T-helper 22 cell (primary cell): Measurements from ENCODE around the gene OR2V2.
"Not testable (repeated sequence)": the region's sequence is repeated elsewhere in the genome, so short reads cannot be mapped to it uniquely, and the experiment has no call there.

Experiments
- DNase-seq: peaks from one replicate; pipeline ENCODE4 v3.0.0-alpha.2; 2020; ENCODE audit warnings: low read depth

The OR2V2 gene

GRCh38 chr5:181146927-181147636 lies at the start of gene OR2V2:
Gene OR2V2, plus strand, starts transcription at chr5:181147586. Its CDS starts 7,357 bp downstream, at chr5:181154943.
- not testable (repeated sequence) for DNase-seq

- not testable (repeated sequence) for DNase-seq
Observed at GRCh38 chr5:181097759-181098491, 49.5 kb upstream of the OR2V2 start.

- no peak for DNase-seq
Observed at GRCh38 chr5:181098762-181099601, 48.4 kb upstream of the OR2V2 start.

DNA sequence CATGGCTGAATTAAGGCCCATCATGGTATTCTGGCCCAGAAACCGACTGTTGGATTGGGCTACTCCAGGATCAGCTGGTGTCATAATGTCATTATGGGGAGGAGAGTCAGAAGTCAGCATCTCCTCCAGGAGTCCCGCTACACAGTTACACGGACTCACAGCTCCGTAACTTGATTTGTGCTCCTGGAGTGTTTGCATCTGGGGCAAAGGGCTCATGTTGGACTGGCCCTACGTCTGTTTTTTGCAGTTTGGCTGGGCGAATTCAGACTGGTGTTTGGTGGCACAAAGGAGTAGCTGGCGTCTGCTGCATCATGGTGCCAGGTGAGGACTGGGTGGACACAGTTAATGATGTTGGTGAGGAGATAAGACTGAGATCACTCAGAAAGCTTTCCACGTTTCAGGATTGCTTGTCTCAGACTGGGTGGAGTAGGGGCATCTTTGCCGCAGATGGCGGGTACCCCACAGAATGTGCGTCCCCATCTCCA lies 47.7 kb upstream of the OR2V2 start:
- no peak for DNase-seq

DNA sequence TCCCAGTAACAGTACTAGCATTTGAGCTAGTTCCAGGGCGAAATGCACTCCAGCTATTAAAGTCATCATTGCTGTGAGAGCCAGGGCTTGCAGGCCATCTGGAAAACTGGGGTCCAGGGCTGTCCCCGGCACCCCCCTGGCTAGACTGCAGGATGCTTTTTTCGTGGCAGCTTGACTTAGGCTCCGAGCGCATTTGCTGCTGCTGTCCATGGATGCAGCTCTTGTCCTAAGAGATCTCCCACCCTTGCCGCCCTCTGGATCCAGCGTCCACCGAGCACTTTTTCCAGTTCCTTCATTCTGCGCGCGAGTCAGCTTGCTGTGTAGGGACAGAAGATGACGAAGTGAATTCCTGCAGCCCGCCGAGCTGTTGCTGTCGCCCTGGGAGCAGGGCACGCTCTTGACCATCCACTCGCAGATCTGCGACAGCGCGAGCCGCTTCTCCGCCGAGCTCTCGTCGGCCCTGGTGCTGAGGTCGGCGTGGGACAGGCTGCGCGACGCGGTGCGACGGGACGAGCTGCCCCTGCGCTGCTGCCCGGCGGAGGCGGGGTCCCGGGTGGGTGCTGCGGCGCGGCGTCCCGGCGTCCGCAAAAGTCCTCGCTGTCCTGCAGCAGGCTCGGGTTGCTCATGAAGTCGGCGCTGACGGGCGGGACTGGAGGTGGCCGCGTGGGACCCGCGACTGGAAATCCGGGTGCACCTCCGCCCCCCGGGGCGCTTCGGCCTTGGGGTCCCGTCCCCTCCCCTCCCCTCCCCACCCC lies 47.1 kb upstream of the OR2V2 start:
- DNase-seq: no peak

DNA sequence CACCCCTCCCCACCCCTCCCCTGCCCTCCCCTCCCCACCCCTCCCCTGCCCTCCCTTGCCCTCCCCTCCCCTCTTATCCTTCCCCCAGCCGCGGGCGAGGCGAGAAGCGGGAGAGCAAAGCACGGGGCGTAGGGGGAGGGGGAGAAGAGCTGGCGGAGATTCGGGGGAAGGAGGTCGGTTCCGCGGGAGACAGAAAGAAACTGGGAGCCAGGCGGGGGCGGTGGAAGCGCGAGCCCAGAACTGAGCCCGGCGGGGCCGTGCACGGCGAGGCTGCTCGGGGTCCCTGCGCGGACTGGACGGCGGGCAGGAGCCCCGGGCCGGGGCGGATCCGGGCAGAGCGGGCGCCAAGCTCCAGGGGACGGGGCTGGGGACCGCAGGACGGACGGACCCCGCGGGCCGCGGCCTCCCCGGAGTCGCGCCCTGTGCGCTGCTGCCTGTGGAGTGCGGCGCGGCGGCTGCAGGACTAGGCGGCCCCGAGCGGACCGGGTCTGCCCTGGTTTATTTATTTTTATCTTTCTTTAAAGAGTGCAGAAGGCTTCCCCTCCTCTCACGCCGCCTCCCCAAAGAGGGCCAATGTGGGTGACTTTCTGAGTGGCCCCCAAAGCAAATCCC lies 46.2 kb upstream of the OR2V2 start:
- DNase-seq: not testable (repeated sequence)

DNA sequence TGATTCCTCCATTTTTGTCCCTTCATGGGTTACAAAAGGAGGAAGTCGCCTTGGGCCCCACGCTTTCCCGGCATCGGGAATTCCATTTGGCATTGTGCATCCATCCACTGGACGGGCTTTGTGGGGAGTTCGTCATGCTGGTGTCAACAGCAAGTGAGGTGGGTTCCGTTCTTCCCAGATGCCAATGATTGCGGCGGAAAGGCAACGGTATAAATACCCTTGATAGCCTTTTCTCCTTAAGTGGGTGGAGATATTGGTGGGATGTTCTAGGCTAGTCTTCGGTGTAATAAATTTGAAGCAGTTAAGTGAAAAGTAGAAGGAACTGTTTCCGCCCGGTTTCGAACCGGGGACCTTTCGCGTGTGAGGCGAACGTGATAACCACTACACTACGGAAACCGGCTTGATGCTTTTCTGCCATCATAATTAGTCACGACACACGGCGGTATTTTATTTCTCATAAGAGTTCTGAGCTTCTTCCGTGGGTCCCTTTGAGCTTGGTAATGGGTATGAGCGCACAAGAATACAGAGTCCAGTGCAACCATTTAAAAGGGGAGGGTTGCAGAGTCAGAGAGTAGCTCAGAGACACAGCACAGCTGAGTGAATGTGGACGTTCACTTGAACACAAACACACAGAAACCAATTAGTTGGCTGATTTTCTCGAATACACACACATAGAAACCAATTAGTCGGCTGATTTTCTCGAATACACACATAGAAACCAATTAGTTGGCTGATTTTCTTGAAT lies 45.3 kb upstream of the OR2V2 start:
- not testable (repeated sequence) for DNase-seq

GRCh38 chr5:181104259-181104568 lies 43.2 kb upstream of the OR2V2 start:
- DNase-seq: not testable (repeated sequence)

GRCh38 chr5:181104606-181105390 lies 42.6 kb upstream of the OR2V2 start:
- not testable (repeated sequence) for DNase-seq

GRCh38 chr5:181105391-181106025 lies 41.9 kb upstream of the OR2V2 start:
- no peak for DNase-seq

GRCh38 chr5:181107699-181108098 lies 39.7 kb upstream of the OR2V2 start:
- DNase-seq: no peak

DNA sequence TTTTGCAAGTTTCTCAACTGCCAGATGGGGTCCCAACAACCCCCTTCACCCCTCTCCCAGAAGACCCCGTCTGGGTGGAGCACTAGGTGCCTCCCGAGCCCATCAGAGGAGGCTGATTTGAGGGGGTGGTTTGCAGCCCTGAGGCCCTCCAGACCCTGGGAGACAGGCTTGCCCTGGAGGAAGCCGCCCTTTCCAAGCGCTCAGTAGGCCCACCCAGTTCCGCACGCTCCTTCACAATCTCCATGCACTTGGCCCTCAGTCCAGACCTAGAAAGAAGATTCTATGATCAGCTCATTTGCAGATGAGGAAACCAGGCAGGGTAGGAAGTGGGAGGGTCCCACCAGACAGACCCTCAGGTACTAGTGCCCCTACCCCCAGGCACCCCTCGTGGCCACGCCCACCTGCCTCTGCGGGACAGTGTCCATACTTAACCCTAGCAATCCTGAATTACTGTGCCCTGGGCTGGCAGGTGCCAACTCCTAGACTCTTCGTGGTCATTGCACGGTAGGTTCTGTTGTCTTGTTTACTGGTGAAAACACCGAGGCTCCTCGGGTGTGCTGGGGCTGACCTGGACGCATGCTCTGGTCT lies 38.7 kb upstream of the OR2V2 start:
- DNase-seq: no peak

DNA sequence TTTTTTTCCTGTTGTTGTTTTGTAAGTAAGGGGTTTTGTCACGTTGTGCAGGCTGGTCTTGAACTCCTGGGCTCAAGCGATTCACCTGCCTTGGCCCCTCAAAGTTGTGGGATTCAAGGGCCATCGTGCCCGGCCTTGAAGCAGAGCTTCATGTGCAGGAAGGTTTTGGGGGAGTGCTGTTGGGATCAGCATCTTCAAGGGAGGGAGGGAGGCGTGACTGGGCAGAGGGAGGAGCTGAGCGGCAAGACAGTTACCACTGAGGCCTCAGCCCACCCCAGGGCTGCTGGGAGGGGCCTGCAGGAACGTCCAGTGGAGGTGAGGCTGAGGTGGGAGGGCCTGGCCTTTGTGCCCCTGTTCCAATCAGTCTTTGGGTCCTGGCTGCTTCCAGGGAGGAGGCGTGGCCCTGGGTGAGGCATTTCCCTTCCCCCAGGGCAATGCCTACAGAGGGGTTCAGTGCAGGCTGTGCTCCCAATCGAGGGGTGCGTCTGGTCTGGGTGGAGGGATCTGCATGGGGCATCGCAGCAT lies 37.8 kb upstream of the OR2V2 start:
- DNase-seq: no peak

DNA sequence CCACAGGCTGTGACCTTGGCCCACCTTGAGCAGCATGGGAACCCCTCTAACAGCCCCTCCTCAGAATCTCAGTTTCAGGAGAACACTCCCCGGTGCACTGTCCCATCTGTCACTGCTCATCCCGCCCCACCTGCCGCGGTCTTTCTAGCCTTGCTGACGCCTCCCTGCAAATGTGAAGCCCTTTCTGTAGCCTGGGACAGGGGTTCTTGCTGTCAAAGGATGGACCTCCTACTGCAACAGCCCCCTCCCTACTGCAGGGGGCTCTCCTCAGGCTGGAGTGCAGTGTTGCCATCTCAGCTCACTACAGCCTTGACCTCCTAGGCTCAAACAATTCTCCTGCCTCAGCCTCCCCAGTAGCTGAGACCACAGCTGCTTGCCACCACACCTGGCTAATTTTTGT lies 36.4 kb upstream of the OR2V2 start:
- DNase-seq: no peak

GRCh38 chr5:181112476-181112875 lies 34.9 kb upstream of the OR2V2 start:
- DNase-seq: no peak

GRCh38 chr5:181113572-181113971 lies 33.8 kb upstream of the OR2V2 start:
- not testable (repeated sequence) for DNase-seq

DNA sequence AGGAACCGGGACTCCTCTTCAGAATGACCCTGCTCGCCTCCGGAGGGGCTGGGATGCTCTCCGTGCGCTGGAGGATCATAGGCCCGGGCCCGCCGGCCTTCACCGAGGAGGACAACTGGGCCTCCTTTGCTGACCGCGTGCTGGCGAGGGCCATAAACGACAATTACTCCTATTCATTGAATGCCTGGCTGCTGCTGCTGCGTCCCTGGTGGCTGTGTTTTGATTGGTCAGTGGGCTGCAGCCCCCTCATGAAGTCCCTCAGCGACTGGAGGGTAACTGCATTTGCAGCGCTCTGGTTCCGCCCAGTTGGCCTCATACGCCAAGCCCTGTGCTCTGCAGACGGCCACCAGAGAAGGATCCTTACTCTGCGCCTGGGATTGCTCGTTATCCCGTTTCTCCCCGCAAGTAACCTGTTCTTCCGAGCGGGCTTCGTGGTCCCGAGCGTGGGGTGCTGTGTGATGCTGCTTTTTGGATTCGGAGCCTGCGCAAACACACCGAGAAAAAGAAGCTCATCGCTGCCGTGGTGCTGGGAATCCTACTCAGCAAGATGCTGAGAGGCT lies 33.0 kb upstream of the OR2V2 start:
- DNase-seq: no peak
